Gastrocnemius medialis (tissue), 4 donors: Measurements from ENCODE around the gene RFC3. TPM values are rescaled to one million over a fixed set of nuclear protein-coding genes. Genes with fewer than 3 reads are reported as not detected.

ENCODE experiments used
- ATAC-seq, 2 donors: fragments of 150-250 bp; one replicate each; pipeline ENCODE4 v1.9.1; 2016
- DNase-seq, 2 donors: peaks; one replicate each; pipeline ENCODE4 v3.0.0-alpha.2; 2019
- H3K27ac ChIP-seq, 4 donors: fragments of 200-600 bp; sonication (generic); 1 replicate in 1 of 4; 2 replicates in 3 of 4; pipeline ENCODE4 v1.5.1; 2016 to 2018; ENCODE audit warnings: mild to moderate bottlenecking in 2 of 4, moderate library complexity in 1 of 4
- H3K27me3 ChIP-seq, 3 donors: fragments of 200-600 bp; sonication (generic) in 2 of 3; 1 replicate in 1 of 3; 2 replicates in 2 of 3; pipeline versions ENCODE4 v1.5.1 to v1.6.0; 2016 to 2019; ENCODE audit warnings: mild to moderate bottlenecking in 1 of 3, moderate library complexity in 1 of 3
- H3K36me3 ChIP-seq, 2 donors: fragments of 200-600 bp; sonication (generic) in 1 of 2; one replicate each; pipeline ENCODE4 v1.5.1; 2017 to 2018
- H3K4me1 ChIP-seq, 2 donors: fragments of 200-600 bp; sonication (generic) in 1 of 2; one replicate each; pipeline ENCODE4 v1.5.1; 2016 to 2017; ENCODE audit warnings: mild to moderate bottlenecking in 2 of 2
- H3K4me3 ChIP-seq, 4 donors: fragments of 200-600 bp; sonication (generic) in 3 of 4; 1 replicate in 1 of 4; 2 replicates in 3 of 4; pipeline ENCODE4 v1.5.1; 2016 to 2019; ENCODE audit warnings: mild to moderate bottlenecking in 2 of 4
- H3K9me3 ChIP-seq, 3 donors: fragments of 200-600 bp; sonication (generic) in 2 of 3; 1 replicate in 1 of 3; 2 replicates in 2 of 3; pipeline ENCODE4 v1.5.1; 2016 to 2019
- POLR2A ChIP-seq, 2 donors: fragments of 450-650 bp; IDR thresholded peaks; one replicate each; pipeline ENCODE4 v1.6.1; 2017; ENCODE audit warnings: antibody characterized with exemption in 2 of 2, mild to moderate bottlenecking in 2 of 2, moderate library complexity in 2 of 2
- in situ Hi-C, 4 donors: fragments of 200-750 bp; cut with MboI; loops; one replicate each; pipeline versions ENCODE4 v1.15.0 to v1.8.0; 2017; ENCODE audit warnings: low sequenced_read_pairs in 4 of 4
- intact Hi-C: fragments of 100-400 bp; cut with DNase I; formaldehyde crosslinking; loops from one replicate; pipeline ENCODE4 v1.15.1; 2023; ENCODE audit warnings: low total_unique reads
- total RNA-seq, 4 donors: library from RNA; depleted of rRNA; stranded (reverse); fragments of >200 nt; gene quantifications; one replicate each; pipeline versions ENCODE4 v1.1.0 to v1.2.3, GENCODE V29; 2016
- TF ChIP-seq, protein P1 (sequence below), 5 experiments: fragments of 450-650 bp in 3 of 5; fragments of 200-600 bp in 2 of 5; sonication (generic) in 2 of 5; IDR thresholded peaks in 4 of 5; conservative IDR thresholded peaks in 1 of 5; 1 replicate in 4 of 5; 2 replicates in 1 of 5; pipeline ENCODE4 v1.5.1; 2016 to 2019; ENCODE audit warnings: antibody characterized with exemption in 5 of 5, mild to moderate bottlenecking in 3 of 5, moderate library complexity in 3 of 5

Gene RFC3
- total RNA-seq, 4 donors from 2014 or later, result 2.2 to 5.6 (median 3.7) TPM

GRCh38 chr13:33842986-33843385 lies 25.0 kb downstream of the RFC3 start:
- H3K27me3 ChIP-seq, result no peaks in the 10 kb centered on the region
- no peaks in the 10 kb centered on the region for H3K4me1 ChIP-seq
- DNase-seq (no peak), ATAC-seq (no peak)
- TF ChIP-seq, protein P1, sequence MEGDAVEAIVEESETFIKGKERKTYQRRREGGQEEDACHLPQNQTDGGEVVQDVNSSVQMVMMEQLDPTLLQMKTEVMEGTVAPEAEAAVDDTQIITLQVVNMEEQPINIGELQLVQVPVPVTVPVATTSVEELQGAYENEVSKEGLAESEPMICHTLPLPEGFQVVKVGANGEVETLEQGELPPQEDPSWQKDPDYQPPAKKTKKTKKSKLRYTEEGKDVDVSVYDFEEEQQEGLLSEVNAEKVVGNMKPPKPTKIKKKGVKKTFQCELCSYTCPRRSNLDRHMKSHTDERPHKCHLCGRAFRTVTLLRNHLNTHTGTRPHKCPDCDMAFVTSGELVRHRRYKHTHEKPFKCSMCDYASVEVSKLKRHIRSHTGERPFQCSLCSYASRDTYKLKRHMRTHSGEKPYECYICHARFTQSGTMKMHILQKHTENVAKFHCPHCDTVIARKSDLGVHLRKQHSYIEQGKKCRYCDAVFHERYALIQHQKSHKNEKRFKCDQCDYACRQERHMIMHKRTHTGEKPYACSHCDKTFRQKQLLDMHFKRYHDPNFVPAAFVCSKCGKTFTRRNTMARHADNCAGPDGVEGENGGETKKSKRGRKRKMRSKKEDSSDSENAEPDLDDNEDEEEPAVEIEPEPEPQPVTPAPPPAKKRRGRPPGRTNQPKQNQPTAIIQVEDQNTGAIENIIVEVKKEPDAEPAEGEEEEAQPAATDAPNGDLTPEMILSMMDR (IDR thresholded peaks at IDR 0.05 in 4 of 5, conservative IDR thresholded peaks at IDR 0.05 in 1 of 5), result no peak
- no peak for TF ChIP-seq POLR2A (IDR thresholded peaks at IDR 0.05)
- in situ Hi-C loops, result no loop called here
- no peaks in the 10 kb centered on the region for H3K9me3 ChIP-seq
- H3K27ac ChIP-seq, result no peak overlapping the region
- no peak overlapping the region for H3K4me3 ChIP-seq
- intact Hi-C loops, result no loop called here
- no peaks in the 10 kb centered on the region for H3K36me3 ChIP-seq

- in situ Hi-C loops, result no loop called here
- intact Hi-C loops, result no loop called here
- no peak overlapping the region for H3K27ac ChIP-seq
- no peak for ATAC-seq
- no peaks in the 10 kb centered on the region for H3K4me1 ChIP-seq
- no peaks in the 10 kb centered on the region for H3K27me3 ChIP-seq
- no peak overlapping the region for H3K4me3 ChIP-seq
- no peaks in the 10 kb centered on the region for H3K36me3 ChIP-seq
- TF ChIP-seq POLR2A (IDR thresholded peaks at IDR 0.05), result no peak
- TF ChIP-seq, protein P1 (IDR thresholded peaks at IDR 0.05 in 4 of 5, conservative IDR thresholded peaks at IDR 0.05 in 1 of 5), result no peak
- no peaks in the 10 kb centered on the region for H3K9me3 ChIP-seq
- no peak for DNase-seq
These were observed 27.8 kb downstream of the RFC3 start for GRCh38 chr13:33845572-33846302.

- TF ChIP-seq, protein P1 (IDR thresholded peaks at IDR 0.05 in 4 of 5, conservative IDR thresholded peaks at IDR 0.05 in 1 of 5), result no peak
- no peak for TF ChIP-seq POLR2A (IDR thresholded peaks at IDR 0.05)
- intact Hi-C loops (no loop called here), in situ Hi-C loops (no loop called here)
- no peaks in the 10 kb centered on the region for H3K4me1 ChIP-seq
- no peaks in the 10 kb centered on the region for H3K27me3 ChIP-seq
- no peaks in the 10 kb centered on the region for H3K9me3 ChIP-seq
- no peaks in the 10 kb centered on the region for H3K36me3 ChIP-seq
- no peak overlapping the region for H3K4me3 ChIP-seq
- H3K27ac ChIP-seq, result no peak overlapping the region
- DNase-seq (no peak), ATAC-seq (no peak)
These were observed 28.5 kb downstream of the RFC3 start for GRCh38 chr13:33846303-33847062.

GRCh38 chr13:33849211-33849610 lies 31.3 kb downstream of the RFC3 start:
- Histone ChIP-seq H3K27me3 (no peaks in the 10 kb centered on the region), H3K4me3 (no peak overlapping the region), H3K9me3 (no peaks in the 10 kb centered on the region), H3K36me3 (no peaks in the 10 kb centered on the region), H3K27ac (no peak overlapping the region), H3K4me1 (no peaks in the 10 kb centered on the region)
- in situ Hi-C loops, result no loop called here
- intact Hi-C loops, result no loop called here
- DNase-seq, result no peak
- ATAC-seq, result no peak
- TF ChIP-seq POLR2A (IDR thresholded peaks at IDR 0.05), result no peak
- TF ChIP-seq, protein P1 (IDR thresholded peaks at IDR 0.05 in 4 of 5, conservative IDR thresholded peaks at IDR 0.05 in 1 of 5), result no peak
